Measurements from ENCODE around the gene ATP2B3.
A peak's percentile ranks its signal among the peaks of the same experiment; 100 is the strongest.

ATP2B3 gene

GRCh38 chrX:153488231-153488914 lies 29.1 kb upstream of the ATP2B3 start:
- no peak for DNase-seq (ENCODE audit: low read depth in 2 of 2)

GRCh38 chrX:153490217-153490930 lies 27.1 kb upstream of the ATP2B3 start:
- DNase-seq (ENCODE audit: low read depth in 2 of 2), result no peak

GRCh38 chrX:153491351-153491914 lies 26.0 kb upstream of the ATP2B3 start:
- no peak for DNase-seq (ENCODE audit: low read depth in 2 of 2)

GRCh38 chrX:153491918-153492317 lies 25.5 kb upstream of the ATP2B3 start:
- no peak for DNase-seq (ENCODE audit: low read depth in 2 of 2)

GRCh38 chrX:153492543-153492942 lies 24.9 kb upstream of the ATP2B3 start:
- DNase-seq (ENCODE audit: low read depth in 2 of 2), result no peak

- DNase-seq (ENCODE audit: low read depth in 2 of 2), result no peak
These were observed 24.4 kb upstream of the ATP2B3 start for GRCh38 chrX:153493085-153493484.

- DNase-seq (ENCODE audit: low read depth in 2 of 2), result no peak
These were observed 23.4 kb upstream of the ATP2B3 start for GRCh38 chrX:153494061-153494460.

GRCh38 chrX:153494541-153495361 lies 22.7 kb upstream of the ATP2B3 start, which contains the start of gene BGN:
Gene BGN, plus strand, starts transcription at chrX:153494980. Its CDS starts 9,652 bp downstream, at chrX:153504632.
- DNase-seq (ENCODE audit: low read depth in 2 of 2), result peak in 1 of 2 experiments; percentile 19

- no peak for DNase-seq (ENCODE audit: low read depth in 2 of 2)
These were observed 22.1 kb upstream of the ATP2B3 start for GRCh38 chrX:153495362-153495751.

- DNase-seq (ENCODE audit: low read depth in 2 of 2), result no peak
These were observed 21.4 kb upstream of the ATP2B3 start for GRCh38 chrX:153495903-153496589.

- DNase-seq (ENCODE audit: low read depth in 2 of 2), result no peak
These were observed 20.9 kb upstream of the ATP2B3 start for GRCh38 chrX:153496590-153496959.

- DNase-seq (ENCODE audit: low read depth in 2 of 2), result no peak
These were observed 19.0 kb upstream of the ATP2B3 start for GRCh38 chrX:153498453-153498852.

GRCh38 chrX:153499341-153499740 lies 18.1 kb upstream of the ATP2B3 start:
- DNase-seq (ENCODE audit: low read depth in 2 of 2), result no peak

GRCh38 chrX:153499876-153500275 lies 17.6 kb upstream of the ATP2B3 start:
- no peak for DNase-seq (ENCODE audit: low read depth in 2 of 2)

- DNase-seq (ENCODE audit: low read depth in 2 of 2), result no peak
These were observed 16.7 kb upstream of the ATP2B3 start for GRCh38 chrX:153500676-153501280.

- DNase-seq (ENCODE audit: low read depth in 2 of 2), result no peak
These were observed 15.9 kb upstream of the ATP2B3 start for GRCh38 chrX:153501530-153501929.

GRCh38 chrX:153502131-153502530 lies 15.3 kb upstream of the ATP2B3 start:
- DNase-seq (ENCODE audit: low read depth in 2 of 2), result no peak

- DNase-seq (ENCODE audit: low read depth in 2 of 2), result no peak
These were observed 14.6 kb upstream of the ATP2B3 start for GRCh38 chrX:153502796-153503195.

GRCh38 chrX:153504445-153505016 lies 12.9 kb upstream of the ATP2B3 start:
- no peak for DNase-seq (ENCODE audit: low read depth in 2 of 2)

- DNase-seq (ENCODE audit: low read depth in 2 of 2), result no peak
These were observed 12.1 kb upstream of the ATP2B3 start for GRCh38 chrX:153505361-153505760.

Data from fibroblast of skin of left quadriceps (primary cell).